Left cardiac atrium (tissue), 4 donors: ENCODE results near the gene KREMEN1. TPM values are rescaled to one million over a fixed set of nuclear protein-coding genes. Genes with fewer than 3 reads are reported as not detected.
A peak's percentile ranks its signal among the peaks of the same experiment; 100 is the strongest.
"Not testable (repeated sequence)": the region's sequence is repeated elsewhere in the genome, so short reads cannot be mapped to it uniquely, and the experiment has no call there.

Experiments
- ATAC-seq, 2 donors: fragments of 200-7000 bp; cut with Tn5 transposase; one replicate each; pipeline ENCODE4 v1.9.1; 2020; ENCODE audit warnings: mild to moderate bottlenecking in 2 of 2, moderate library complexity in 2 of 2
- DNase-seq: peaks from one replicate; pipeline ENCODE4 v3.0.0-alpha.2; 2020
- intact Hi-C, 2 donors: fragments of 100-400 bp; cut with DNase I; formaldehyde crosslinking; loops; one replicate each; pipeline versions ENCODE4 v1.14.1 to v1.15.1; 2022 to 2023
- total RNA-seq, 2 donors: library from RNA; stranded (reverse); fragmentation: NEBNext Ultra II Directional; extraction: Animal tissue kit (Norgen Biotek cat#: 25700); gene quantifications; one replicate each; pipeline ENCODE4 v1.2.1, GENCODE V29; 2021
- donor health status: DM: no; HTN: yes; CAD: no.
- donor health status: DM: no; HTN: yes; CAD: no; lungs with severe emphysema.
- donor health status: DM: yes; HTN: yes; CAD: no.
- donor health status: Dilated cardiomyopathy.

KREMEN1 gene
- total RNA-seq, 2 donors from 2014 or later: 39.1 to 49.8 TPM

- DNase-seq (no peak), ATAC-seq (no peak)
- intact Hi-C loops: no loop called here
These were observed 43.7 kb downstream of the KREMEN1 start for GRCh38 chr22:29116397-29117123.

DNA sequence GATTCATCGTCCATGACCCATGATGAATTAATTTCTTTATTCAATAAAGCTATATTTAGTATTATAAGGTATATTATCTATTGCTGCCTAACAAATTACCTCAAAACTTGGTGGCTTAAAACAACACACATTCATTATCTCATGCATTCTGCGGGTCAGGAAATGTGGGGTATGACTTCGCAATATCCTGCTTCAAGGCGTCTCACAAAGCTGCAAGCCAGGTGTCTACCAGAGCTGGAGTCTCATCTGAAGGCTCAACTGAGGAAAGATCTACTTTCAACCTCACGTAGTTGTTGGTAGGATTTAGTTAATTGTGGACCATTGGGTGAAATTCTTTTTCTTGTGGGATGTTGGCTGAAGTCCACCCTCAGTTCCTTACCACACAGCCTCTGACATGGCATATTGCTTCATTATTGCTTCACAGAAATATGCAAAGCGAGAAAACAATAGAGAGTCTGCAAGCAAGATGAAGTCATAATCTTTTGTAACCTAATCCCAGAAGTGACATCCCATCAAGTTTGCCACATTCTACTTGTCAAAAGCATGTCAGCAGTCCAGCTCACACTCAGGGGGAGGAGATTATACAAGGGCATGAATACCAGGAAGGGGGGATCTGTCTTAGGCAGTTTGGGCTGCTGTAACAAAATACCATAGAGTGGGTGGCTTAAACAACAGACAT is 45.1 kb downstream of the KREMEN1 start:
- DNase-seq: no peak
- intact Hi-C loops: no loop called here
- peak; percentile 23 to 25 for ATAC-seq

GRCh38 chr22:29120098-29120912 is 47.5 kb downstream of the KREMEN1 start:
- ATAC-seq, DNase-seq, intact Hi-C loops: not testable (repeated sequence)

DNA sequence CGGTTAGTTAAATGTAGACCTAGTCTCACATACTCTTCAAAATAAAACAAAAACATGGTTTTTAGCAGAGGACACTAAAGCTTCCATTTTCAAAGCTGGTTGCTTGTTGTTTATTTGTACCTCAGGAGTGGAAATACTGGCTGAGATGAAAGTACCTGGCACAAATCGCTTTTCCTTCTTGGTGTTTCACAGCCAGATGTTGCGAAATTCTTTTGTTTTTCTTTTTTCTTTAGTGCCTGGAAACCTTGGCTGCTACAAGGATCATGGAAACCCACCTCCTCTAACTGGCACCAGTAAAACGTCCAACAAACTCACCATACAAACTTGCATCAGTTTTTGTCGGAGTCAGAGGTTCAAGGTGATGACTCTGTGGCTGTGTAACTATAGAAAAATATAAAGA is 48.3 kb downstream of the KREMEN1 start:
- ATAC-seq: no peak
- intact Hi-C loops: no loop called here
- DNase-seq: no peak

DNA sequence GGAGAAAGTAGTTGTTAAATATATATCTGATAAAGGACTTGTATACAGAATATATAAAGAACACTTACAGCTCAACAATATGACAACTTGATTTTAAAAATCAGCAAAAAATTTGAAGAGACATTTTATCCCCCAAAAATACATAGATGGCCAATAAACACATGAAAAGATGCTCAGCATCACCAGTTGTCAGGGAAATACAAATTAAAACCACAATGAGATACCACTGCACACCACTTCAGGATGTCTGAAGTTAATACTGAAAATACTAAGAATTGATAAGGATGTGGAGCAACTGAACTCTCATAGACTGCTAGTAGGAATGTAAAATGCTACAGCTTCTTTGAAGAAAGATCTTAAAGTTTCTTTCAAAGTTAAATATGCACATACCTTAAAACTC is 49.2 kb downstream of the KREMEN1 start:
- ATAC-seq (no peak), DNase-seq (no peak)
- intact Hi-C loops: no loop called here

DNA sequence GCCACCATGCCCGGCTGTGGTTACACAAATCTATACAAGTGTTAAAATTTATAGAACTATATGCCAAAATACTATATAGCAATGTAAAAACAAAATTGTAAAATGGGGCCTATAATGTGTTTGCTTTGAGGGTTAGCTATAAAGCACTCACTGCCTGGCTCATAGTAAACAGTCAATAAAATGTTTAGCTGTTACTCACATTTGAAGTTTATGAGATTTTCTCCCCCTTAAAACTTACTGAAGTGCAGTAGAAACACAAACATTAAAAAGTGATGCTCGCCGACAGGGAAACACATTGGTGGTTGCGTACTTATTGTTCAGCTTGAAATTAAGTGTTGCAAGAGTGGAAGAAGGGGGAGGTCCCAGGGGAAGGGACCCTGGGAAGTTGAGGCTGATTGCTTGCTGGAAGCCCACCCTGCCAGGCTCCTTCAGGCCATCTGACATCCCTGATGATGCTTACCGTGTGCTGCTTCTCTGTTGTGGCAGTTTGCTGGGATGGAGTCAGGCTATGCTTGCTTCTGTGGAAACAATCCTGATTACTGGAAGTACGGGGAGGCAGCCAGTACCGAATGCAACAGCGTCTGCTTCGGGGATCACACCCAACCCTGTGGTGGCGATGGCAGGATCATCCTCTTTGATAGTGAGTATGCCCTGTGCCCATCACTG is 52.1 kb downstream of the KREMEN1 start:
- ATAC-seq (no peak), DNase-seq (no peak)
- intact Hi-C loops: no loop called here

GRCh38 chr22:29125443-29125778 is 52.6 kb downstream of the KREMEN1 start:
- ATAC-seq: no peak
- DNase-seq: no peak
- intact Hi-C loops: no loop called here

DNA sequence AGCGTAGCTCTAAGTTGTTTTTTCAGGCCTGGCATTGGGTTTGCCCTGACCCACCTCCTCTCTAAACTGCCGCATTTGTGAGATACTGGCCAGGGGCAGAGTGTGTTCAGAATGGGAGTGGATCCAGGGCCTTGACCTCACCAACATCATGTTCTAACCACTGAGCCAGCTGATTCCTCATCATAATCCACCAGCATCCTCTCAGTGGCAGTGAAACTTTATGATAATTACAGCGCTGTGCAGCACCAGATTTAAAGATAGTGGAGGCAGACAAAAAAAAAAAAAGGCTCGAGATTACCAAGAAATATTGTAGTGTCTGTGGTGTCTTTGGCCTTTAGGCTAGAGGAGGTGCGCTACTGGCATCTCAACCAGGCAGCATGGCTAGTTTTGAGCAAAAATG is 53.0 kb downstream of the KREMEN1 start:
- ATAC-seq (no peak), DNase-seq (no peak)
- intact Hi-C loops: no loop called here

DNA sequence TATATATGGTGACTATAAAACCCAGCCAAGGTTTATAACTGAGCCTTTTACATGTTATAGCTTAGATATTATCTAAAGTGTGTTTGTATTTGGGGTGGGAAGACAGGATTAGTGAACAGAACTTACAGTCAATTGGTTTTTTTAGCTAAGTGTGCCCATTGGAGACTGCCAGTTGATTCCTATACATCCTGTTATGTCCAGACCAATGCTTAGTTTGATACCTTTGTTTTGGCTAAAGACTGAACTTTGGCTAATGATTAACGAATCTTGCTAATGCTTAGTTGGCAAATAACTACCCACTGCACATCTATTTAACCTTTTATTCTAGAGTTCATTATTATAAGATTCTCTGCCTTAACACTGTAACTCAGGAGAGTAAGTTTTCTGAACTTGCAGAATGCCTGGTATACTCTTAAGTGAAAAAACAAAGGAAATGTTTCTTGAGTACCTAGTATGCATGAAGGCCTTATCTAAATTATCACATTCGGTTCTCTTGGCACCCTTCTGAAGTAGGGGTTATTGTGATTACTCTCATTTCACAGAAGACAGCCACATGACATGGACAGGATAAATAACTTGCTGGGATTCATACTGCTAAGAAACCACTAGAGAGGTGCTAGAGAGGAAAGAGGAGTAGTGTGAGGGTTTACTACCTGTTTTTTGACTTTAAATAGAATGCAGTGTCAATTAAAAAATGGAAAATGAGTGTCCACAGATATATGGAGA is 54.0 kb downstream of the KREMEN1 start:
- no peak for DNase-seq
- intact Hi-C loops: no loop called here
- ATAC-seq: no peak

GRCh38 chr22:29128891-29129807 is 56.3 kb downstream of the KREMEN1 start:
- intact Hi-C loops: no loop called here
- peak; percentile 49 for DNase-seq
- peak; percentile 95 to 96 for ATAC-seq

- DNase-seq (no peak), ATAC-seq (no peak)
These were observed 56.9 kb downstream of the KREMEN1 start for GRCh38 chr22:29129808-29130140.

DNA sequence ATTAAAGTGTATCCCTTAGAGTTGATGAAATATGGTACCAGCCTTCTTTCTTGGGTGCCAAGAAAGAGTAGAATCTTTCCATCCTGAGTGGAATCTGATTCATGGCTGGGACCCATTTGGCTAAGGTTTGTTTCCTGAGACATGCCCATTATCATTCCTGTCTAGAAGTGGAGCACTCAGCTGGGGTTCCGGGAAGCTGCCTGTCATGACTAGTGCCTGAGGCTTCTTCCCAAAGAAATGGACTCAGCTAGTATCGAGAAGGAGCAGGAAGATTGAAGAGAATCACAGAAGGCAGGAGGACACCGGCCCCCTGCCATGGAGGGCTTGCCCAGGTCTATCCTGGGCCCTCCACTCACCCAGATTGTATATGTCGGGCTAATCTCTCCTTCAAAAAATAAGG is 57.6 kb downstream of the KREMEN1 start:
- intact Hi-C loops: no loop called here
- DNase-seq (no peak), ATAC-seq (peak in 1 of 2 donors; percentile 39)

More at GRCh38 chr22:29129808-29130140, 56.9 kb downstream of the KREMEN1 start:
- intact Hi-C loops: no loop called here

DNA sequence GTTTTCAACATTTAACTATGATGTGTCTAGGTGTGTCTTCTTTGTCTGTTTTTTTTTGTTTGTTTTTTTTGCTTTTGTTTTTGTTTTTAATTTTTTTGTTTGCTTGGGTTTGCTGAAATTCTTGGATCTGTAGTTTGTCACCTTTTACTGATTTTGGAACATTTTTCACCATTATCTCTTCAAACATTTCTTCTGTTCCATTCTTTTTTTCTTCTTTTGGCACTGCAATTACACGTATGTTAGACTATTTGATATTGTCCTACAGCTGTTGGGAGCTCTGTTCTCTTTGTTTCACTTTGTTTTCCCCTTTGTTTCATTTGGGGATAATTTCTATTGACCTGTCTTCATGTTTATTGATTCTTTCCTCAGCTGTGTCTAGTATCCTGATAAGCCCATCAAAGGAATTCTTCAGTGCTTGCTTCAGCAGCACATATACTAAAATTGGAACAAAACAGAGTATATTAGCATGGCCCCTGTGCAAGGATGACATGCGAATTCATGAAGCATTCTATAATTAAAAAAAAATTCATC is 60.8 kb downstream of the KREMEN1 start:
- ATAC-seq: no peak
- DNase-seq: no peak
- intact Hi-C loops: no loop called here

DNA sequence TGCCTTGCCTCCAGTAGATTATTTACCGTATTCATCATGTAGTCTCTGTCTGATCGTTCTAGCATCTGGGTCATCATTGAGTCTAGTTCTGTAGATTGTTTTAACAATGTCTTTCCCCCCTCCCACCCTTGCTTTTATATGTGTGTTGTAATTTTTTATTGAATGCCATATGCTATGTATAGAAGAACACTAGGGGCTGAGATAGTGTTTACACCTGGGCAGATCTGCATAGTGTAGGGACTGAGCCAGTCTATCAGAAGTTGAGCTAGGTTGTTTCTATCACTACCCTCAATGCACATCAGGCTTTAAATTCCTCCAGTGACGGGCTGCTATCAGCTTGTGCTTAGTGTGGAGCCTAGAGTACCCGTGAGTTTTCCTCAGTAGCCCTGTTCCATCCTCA is 61.6 kb downstream of the KREMEN1 start:
- DNase-seq (no peak), ATAC-seq (no peak)
- intact Hi-C loops: no loop called here

- peak; percentile 37 for DNase-seq
- intact Hi-C loops: no loop called here
- no peak for ATAC-seq
These were observed 64.2 kb downstream of the KREMEN1 start for GRCh38 chr22:29136782-29137700.

DNA sequence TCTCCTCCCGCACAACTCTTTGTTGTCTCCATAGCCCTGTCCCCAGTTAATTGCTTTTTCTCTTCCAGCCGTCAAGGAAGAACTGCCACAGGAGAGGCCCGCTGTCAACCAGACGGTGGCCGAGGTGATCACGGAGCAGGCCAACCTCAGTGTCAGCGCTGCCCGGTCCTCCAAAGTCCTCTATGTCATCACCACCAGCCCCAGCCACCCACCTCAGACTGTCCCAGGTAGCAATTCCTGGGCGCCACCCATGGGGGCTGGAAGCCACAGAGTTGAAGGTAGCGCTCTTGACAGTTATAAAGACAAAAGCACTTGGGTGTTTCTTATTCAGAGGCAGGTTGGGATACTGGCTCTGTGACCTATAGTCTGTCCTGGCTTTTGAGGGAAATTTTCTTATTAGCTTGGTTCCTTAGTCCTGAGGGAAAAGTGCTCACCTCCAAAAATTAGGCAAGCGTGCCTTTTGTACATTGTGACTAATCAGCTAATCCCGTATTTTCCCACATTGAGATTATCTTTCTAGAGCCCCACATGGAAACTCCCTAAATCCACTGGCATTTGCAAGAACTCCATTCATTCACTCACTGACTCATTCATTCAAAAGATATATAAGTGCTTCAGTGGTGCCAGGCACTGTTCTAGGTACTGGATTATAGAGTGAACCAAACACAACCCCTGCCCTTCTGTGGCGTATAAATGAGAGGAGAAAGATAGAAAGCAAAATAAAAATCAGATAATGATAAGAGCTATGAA is 65.9 kb downstream of the KREMEN1 start:
- ATAC-seq: no peak
- intact Hi-C loops: no loop called here
- no peak for DNase-seq
